CD4-positive, alpha-beta T cell treated with Interleukin-15 for 1 hour (primary cell): ENCODE measurements around the gene SPINK14.

Source experiments
- DNase-seq: peaks from one replicate; pipeline ENCODE4 v3.0.0-alpha.2; 2020

SPINK14 gene, protein sequence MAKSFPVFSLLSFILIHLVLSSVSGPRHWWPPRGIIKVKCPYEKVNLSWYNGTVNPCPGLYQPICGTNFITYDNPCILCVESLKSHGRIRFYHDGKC

DNA sequence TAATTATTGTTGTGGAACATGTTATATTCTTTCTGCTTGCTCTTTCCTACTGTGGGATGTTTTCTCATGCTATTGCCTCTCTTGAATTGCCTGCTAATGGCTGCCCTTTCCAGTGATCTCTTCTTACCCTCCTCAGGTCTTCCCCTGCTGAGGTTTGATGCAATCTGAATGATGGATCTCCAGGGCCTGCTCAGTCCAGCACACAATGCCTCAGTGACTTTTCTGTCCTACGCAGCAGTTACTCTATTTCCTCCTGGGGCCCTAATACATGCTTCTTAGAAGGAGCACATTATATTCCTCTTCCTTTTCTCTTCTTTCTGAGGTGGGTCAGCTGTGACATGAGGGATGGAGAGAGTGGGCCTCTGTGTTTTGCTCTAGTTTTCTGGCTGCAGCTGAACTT lies at the start of gene SPINK14:
SPINK14 (plus strand) TSS at position 301 of the 400 bp plus-strand sequence. CDS start 1,187 bp downstream, outside the sequence.
- no peak for DNase-seq

GRCh38 chr5:148120317-148120716 lies 48.0 kb upstream of the SPINK14 start:
- no peak for DNase-seq

DNA sequence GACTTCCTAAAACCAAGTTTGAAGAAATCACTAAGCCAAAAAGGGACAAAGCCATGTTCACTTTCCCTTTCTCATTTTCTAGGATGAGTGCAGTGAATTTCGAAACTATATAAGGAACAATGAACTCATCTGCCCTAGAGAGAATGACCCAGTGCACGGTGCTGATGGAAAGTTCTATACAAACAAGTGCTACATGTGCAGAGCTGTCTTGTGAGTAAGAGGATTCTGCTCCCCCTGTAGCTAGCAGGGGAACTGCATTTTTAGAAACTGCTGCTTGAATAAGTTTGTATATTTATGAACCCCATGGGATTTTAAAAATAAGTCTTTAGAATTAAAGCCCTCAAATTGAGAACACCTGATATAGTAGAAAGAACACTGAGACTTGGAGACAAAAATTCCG lies 42.7 kb upstream of the SPINK14 start:
- DNase-seq: no peak

- no peak for DNase-seq
Observed at GRCh38 chr5:148135091-148136048, 33.0 kb upstream of the SPINK14 start.

GRCh38 chr5:148140846-148141245 lies 27.5 kb upstream of the SPINK14 start:
- DNase-seq: no peak

GRCh38 chr5:148141645-148142044 lies 26.7 kb upstream of the SPINK14 start:
- DNase-seq: no peak

- no peak for DNase-seq
Observed at GRCh38 chr5:148145916-148146315, 22.4 kb upstream of the SPINK14 start.

GRCh38 chr5:148146487-148146886 lies 21.9 kb upstream of the SPINK14 start:
- no peak for DNase-seq

DNA sequence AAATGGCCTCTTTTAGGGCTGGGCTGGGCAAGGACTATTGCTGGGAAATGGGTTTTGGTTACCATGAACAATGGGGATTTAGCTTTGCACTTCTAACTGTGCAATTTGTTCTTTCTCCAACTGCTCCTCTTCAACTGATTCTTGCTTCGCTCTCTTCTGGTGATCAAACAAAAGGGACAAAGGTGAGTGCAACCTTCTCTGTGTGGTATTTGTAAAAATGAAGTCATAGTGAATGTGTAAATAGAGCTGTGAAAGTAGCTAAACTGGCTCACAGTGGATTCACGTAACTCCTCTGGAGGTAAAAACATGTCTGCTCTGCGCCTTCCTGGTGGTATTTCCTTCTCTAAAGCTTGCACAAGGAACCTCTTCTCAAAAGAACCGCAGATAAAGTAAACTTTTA lies 20.9 kb upstream of the SPINK14 start:
- DNase-seq: no peak

- no peak for DNase-seq
Observed at GRCh38 chr5:148151872-148152271, 16.5 kb upstream of the SPINK14 start.

GRCh38 chr5:148152781-148153180 lies 15.6 kb upstream of the SPINK14 start:
- no peak for DNase-seq

GRCh38 chr5:148156609-148157008 lies 11.7 kb upstream of the SPINK14 start:
- no peak for DNase-seq

DNA sequence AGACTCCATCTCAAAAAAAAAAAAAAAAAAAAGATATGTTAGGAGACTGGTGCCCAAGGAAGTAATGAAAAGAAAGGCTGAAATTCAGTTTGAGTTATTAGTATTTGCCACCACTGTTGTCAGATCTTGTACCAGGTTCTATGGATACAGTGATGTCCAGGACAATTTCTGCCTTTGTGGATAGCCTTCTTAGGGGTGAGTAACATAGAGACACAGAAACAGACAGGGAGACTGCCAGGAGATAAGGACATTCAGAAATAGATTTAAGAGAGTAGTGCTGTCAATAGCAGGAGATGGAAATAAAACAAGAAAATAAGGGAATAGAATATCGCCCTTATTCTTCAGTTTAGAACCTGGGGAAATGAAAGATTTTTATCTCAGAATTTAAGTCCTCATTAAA lies 6.3 kb upstream of the SPINK14 start:
- no peak for DNase-seq

DNA sequence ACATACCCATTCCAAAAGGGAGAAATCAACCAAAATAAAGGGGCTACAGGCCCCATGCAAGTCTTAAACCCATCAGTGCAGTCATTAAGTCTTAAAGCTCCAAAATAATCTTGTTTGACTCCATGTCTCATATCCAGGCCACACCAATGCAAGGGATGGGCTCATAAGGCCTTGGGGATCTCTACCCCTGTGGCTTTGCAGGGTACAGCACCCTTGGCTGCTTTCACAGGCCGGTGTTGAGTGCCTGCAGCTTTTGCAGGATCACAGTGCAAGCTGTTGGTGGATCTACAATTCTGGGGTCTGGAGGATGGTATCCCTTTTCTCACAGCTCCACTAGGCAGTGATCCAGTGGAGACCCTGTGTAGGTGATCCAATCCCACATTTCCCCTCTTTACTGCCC lies 5.0 kb upstream of the SPINK14 start:
- DNase-seq: no peak

GRCh38 chr5:148166550-148167283 lies 1.6 kb upstream of the SPINK14 start:
- no peak for DNase-seq

GRCh38 chr5:148172377-148172776 lies 4.0 kb downstream of the SPINK14 start:
- no peak for DNase-seq

- no peak for DNase-seq
Observed at GRCh38 chr5:148176480-148176879, 8.1 kb downstream of the SPINK14 start.

GRCh38 chr5:148177207-148177606 lies 8.9 kb downstream of the SPINK14 start:
- DNase-seq: no peak

DNA sequence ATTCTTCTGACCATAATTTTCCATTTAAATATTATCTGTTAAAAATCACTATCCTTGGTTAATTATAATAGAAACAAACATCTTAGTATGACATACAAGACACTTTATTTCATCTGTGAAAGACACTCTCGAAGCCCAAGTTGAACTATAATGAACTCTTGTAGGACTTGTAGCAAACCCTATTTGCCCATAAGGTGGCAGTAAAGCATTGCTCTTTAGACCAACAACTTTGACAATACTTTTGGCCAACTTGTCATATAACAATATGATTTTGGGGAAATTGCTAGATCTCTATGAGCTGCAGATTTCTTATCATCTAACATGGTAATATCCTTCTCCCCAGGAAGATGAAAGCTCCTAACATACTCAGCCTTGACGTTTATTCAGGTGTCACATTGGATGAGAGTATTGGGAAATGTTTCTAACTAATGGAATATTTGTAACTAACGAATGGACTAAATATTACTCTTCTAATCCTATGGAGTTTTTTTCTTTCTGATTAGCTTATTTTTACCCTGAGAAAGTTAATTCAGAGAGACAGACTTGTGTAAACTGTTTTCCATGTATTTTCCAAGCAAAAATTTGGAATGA lies 11.0 kb downstream of the SPINK14 start:
- no peak for DNase-seq

- DNase-seq: peak; percentile 21
Observed at GRCh38 chr5:148186248-148187003, 18.1 kb downstream of the SPINK14 start.

DNA sequence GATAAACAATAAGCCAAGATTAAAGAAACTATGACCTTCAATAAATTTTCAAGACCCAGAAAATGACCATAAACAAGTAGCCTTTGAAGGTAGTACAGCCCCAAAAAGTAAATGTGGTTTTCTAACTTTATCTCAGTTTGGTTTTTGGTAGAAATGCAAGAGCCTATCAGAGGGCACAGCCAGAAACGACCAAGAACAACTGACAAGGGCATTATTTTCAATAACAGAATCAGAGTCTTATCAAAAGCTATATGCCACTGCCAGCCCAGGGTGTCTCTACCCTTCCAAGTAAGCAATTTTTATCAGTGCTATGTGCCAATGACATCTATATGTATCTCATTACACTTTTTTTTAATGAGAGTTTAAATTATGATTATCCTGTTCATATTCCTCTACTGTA lies 22.7 kb downstream of the SPINK14 start:
- no peak for DNase-seq

- no peak for DNase-seq
Observed at GRCh38 chr5:148193202-148193601, 24.9 kb downstream of the SPINK14 start.

DNA sequence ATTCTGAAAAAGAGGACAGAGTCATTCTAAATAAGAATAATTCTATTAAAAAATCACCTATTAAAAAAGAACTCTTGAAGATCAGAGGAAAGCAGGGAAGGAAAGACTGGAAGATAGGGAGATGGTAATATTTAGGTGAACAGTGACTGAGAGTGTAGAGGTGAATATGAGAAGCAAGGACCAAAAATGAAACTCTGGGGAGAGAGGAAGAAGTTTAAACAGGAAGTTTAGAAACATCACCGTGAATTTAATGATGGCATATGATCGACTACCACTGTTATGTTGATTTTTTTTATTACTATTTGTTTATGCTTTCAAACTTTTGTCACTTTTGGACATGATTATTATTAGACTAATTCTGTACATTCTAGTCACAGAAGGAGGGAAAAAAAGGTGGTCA lies 32.8 kb downstream of the SPINK14 start:
- no peak for DNase-seq
